Esophagus squamous epithelium (tissue), 5 donors: Measurements from ENCODE around the gene PIGL. TPM values are rescaled to one million over a fixed set of nuclear protein-coding genes. Genes with fewer than 3 reads are reported as not detected.
"Not testable (repeated sequence)": the region's sequence is repeated elsewhere in the genome, so short reads cannot be mapped to it uniquely, and the experiment has no call there.

Source experiments
- DNase-seq: peaks from one replicate; lab custom pipeline; 2025; lab: John Stamatoyannopoulos, UW
- H3K27ac ChIP-seq, 4 donors: fragments of 200-600 bp; sonication (generic); one replicate each; pipeline ENCODE4 v1.5.1; 2016 to 2019; ENCODE audit warnings: mild to moderate bottlenecking in 1 of 4
- H3K27me3 ChIP-seq, 4 donors: fragments of 200-600 bp; sonication (generic); 1 replicate in 3 of 4; 2 replicates in 1 of 4; pipeline versions ENCODE4 v1.5.1 to v1.6.0; 2017 to 2021; ENCODE audit warnings: antibody characterized with exemption in 1 of 4
- H3K36me3 ChIP-seq, 3 donors: fragments of 200-600 bp; sonication (generic); one replicate each; pipeline ENCODE4 v1.5.1; 2016 to 2019
- H3K4me1 ChIP-seq, 3 donors: fragments of 200-600 bp; sonication (generic); one replicate each; pipeline ENCODE4 v1.5.1; 2017 to 2019
- H3K4me3 ChIP-seq, 4 donors: fragments of 200-600 bp; sonication (generic); 1 replicate in 3 of 4; 2 replicates in 1 of 4; pipeline ENCODE4 v1.5.1; 2016 to 2019; ENCODE audit warnings: mild to moderate bottlenecking in 2 of 4, moderate library complexity in 1 of 4
- H3K9me3 ChIP-seq, 3 donors: fragments of 200-600 bp; sonication (generic); one replicate each; pipeline ENCODE4 v1.5.1; 2016 to 2019
- POLR2A ChIP-seq, 4 donors: fragments of 450-650 bp; IDR thresholded peaks; one replicate each; pipeline ENCODE4 v1.6.1; 2017; ENCODE audit warnings: antibody characterized with exemption in 4 of 4, mild to moderate bottlenecking in 4 of 4, moderate library complexity in 3 of 4
- WGBS, 2 donors: methylation state at CpG; one replicate each; pipeline ENCODE4 v1.1.5; 2018; 5-methylcytosine and 5-hydroxymethylcytosine counted together
- intact Hi-C: fragments of 100-400 bp; cut with DNase I; formaldehyde crosslinking; loops from one replicate; pipeline ENCODE4 v1.15.0; 2022
- total RNA-seq, 4 donors: library from RNA; depleted of rRNA; stranded (reverse); fragments of >200 nt; gene quantifications; one replicate each; pipeline ENCODE4 v1.1.0, GENCODE V29; 2016
- TF ChIP-seq, protein P1 (sequence below), 6 experiments: fragments of 450-650 bp in 4 of 6; fragments of 200-600 bp in 2 of 6; sonication (generic) in 2 of 6; IDR thresholded peaks; one replicate each; pipeline ENCODE4 v1.5.1; 2016 to 2019; ENCODE audit warnings: antibody characterized with exemption in 6 of 6, mild to moderate bottlenecking in 4 of 6, moderate library complexity in 4 of 6
- donor health status: DM: yes; HTN: yes; CAD: no.

The PIGL gene
- total RNA-seq, 4 donors from 2014 or later, result 19.8 to 62.4 (median 26.5) TPM

- WGBS, 2 donors, result 43 to 47% methylated on average over 5 of the region's 5 CpGs
- H3K9me3 ChIP-seq, DNase-seq, H3K4me3 ChIP-seq, H3K27me3 ChIP-seq, H3K36me3 ChIP-seq, intact Hi-C loops: not testable (repeated sequence)
- Histone ChIP-seq H3K4me1 (peaks cover 8 to 74% (median 46%) of the 10 kb centered on the region in 3 donors), H3K27ac (peak overlapping the region in 3 of 4 donors; percentile 53 to 79 (median 53))
These were observed 14.2 kb upstream of the PIGL start for GRCh38 chr17:16202554-16203500.

GRCh38 chr17:16204763-16205162, 12.2 kb upstream of the PIGL start:
- intact Hi-C loops, H3K36me3 ChIP-seq, H3K27ac ChIP-seq, H3K9me3 ChIP-seq, DNase-seq, H3K27me3 ChIP-seq, H3K4me3 ChIP-seq: not testable (repeated sequence)
- 55 to 68% methylated on average over 6 of the region's 6 CpGs for WGBS, 2 donors
- peaks cover 3 to 58% (median 40%) of the 10 kb centered on the region in 3 donors for H3K4me1 ChIP-seq

DNA sequence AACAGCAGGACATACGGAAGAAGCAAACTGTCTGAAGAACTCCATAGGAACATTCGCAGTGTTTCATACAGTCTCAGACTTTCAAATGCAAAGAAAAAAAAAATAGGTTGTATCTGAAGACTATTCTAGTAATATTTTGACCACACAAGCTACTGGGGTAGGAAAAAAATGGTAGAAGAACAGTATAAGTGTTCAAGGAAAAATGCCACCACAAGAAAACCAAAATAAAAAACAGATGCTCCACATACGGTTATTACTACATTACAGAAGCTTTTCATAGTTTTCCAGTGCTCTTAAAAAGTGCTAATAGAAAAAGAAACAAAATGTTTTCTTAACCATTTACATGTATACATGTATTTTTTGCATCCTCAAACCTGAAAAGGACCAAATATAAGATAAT, 5.4 kb upstream of the PIGL start:
- H3K27ac ChIP-seq, result no peak overlapping the region
- H3K36me3 ChIP-seq, result no peaks in the 10 kb centered on the region
- no peak for TF ChIP-seq POLR2A (IDR thresholded peaks at IDR 0.05)
- TF ChIP-seq, protein P1, sequence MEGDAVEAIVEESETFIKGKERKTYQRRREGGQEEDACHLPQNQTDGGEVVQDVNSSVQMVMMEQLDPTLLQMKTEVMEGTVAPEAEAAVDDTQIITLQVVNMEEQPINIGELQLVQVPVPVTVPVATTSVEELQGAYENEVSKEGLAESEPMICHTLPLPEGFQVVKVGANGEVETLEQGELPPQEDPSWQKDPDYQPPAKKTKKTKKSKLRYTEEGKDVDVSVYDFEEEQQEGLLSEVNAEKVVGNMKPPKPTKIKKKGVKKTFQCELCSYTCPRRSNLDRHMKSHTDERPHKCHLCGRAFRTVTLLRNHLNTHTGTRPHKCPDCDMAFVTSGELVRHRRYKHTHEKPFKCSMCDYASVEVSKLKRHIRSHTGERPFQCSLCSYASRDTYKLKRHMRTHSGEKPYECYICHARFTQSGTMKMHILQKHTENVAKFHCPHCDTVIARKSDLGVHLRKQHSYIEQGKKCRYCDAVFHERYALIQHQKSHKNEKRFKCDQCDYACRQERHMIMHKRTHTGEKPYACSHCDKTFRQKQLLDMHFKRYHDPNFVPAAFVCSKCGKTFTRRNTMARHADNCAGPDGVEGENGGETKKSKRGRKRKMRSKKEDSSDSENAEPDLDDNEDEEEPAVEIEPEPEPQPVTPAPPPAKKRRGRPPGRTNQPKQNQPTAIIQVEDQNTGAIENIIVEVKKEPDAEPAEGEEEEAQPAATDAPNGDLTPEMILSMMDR (IDR thresholded peaks at IDR 0.05), result no peak
- DNase-seq, result no peak
- H3K4me3 ChIP-seq, result no peak overlapping the region
- no peaks in the 10 kb centered on the region for H3K9me3 ChIP-seq
- 73 to 83% methylated on average over 3 of the region's 3 CpGs for whole genome bisulfite sequencing, 2 donors
- intact Hi-C loops, result no loop called here
- no peaks in the 10 kb centered on the region for H3K27me3 ChIP-seq
- H3K4me1 ChIP-seq, result peaks cover 10 to 47% (median 15%) of the 10 kb centered on the region in 3 donors

DNA sequence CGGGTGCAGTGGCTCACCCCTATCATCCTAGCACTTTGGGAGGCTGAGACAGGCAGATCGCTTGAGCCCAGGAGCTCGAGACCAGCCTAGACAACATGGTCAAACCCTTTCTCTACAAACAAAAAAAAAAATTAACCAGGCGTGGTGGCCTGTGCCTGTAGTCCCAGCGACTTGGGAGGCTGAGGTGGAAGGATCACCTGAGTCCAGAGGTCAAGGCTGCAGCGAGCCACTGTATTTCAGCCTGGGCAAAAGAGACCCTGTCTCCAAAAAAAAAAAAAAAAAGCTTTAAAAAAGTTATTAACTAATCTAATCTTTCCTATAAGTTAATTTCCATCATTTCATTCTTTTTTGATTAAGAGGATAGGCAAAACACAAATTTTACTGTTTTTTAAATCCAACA, 4.2 kb upstream of the PIGL start:
- no peak overlapping the region for H3K27ac ChIP-seq
- H3K4me1 ChIP-seq, result peaks cover 10 to 56% (median 18%) of the 10 kb centered on the region in 3 donors
- TF ChIP-seq POLR2A (IDR thresholded peaks at IDR 0.05), result no peak
- TF ChIP-seq, protein P1 (IDR thresholded peaks at IDR 0.05), result no peak
- no peaks in the 10 kb centered on the region for H3K36me3 ChIP-seq
- no peaks in the 10 kb centered on the region for H3K27me3 ChIP-seq
- H3K9me3 ChIP-seq, result no peaks in the 10 kb centered on the region
- no peak for DNase-seq
- H3K4me3 ChIP-seq, result no peak overlapping the region
- intact Hi-C loops, result no loop called here
- WGBS, 2 donors, result 73 to 86% methylated on average over 5 to 6 of the region's 6 CpGs

DNA sequence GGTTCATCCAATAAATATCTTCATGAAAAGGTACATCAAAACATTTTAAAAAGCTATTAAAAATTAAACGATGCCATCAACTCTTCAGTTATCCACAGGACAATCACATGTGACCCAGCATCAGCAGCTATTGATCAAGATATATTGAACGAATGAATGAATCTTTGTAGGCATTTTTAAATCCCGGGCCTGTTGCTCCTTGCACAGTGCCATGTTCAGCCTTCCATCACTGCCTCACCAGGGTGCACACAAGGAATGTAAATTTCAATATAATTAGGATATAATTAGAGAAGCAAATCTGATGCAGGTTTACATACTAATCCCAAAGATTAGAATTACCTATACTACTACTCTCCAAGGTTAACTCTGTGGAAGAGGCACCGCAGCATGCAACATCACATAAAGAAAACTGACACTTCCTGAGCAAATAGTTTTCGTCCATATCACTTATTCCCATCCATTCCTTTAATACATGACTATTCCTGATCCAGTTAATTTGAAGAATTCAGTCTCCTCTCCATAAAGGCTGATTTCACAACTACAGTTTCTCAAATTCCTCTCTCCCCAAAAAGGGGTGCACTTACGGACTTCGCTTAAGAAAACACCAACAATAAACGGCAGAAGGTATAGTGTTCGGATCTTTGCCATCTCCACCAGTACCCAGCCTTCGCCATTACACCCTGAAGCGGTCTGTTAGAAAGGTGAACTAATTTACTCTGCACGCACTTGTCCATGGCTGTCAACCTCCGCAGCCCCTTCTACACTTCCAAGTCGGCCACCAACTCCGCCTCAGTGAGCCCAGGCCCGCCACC, 2.6 kb upstream of the PIGL start:
- Histone ChIP-seq H3K9me3 (no peaks in the 10 kb centered on the region), H3K27me3 (no peaks in the 10 kb centered on the region), H3K36me3 (peaks cover 0 to 6% (median 0%) of the 10 kb centered on the region in 3 donors), H3K27ac (peak overlapping the region; percentile 89 to 97 (median 94)), H3K4me3 (peak overlapping the region; percentile 79 to 98 (median 86)), H3K4me1 (peaks cover 10 to 72% (median 23%) of the 10 kb centered on the region in 3 donors)
- TF ChIP-seq, protein P1 (IDR thresholded peaks at IDR 0.05), result no peak
- no peak for TF ChIP-seq POLR2A (IDR thresholded peaks at IDR 0.05)
- DNase-seq, result no peak
- WGBS, 2 donors, result 1 to 5% methylated on average over 9 to 16 of the region's 16 CpGs
- intact Hi-C loops, result no loop called here

GRCh38 chr17:16215002-16215272, 2.1 kb upstream of the PIGL start:
- no CpG with 5 or more reads among the region's 27 CpGs for WGBS, 2 donors
- DNase-seq, result no peak
- Histone ChIP-seq H3K27ac (peak overlapping the region; percentile 89 to 97 (median 94)), H3K4me3 (peak overlapping the region; percentile 79 to 98 (median 86)), H3K9me3 (no peaks in the 10 kb centered on the region), H3K4me1 (peaks cover 10 to 74% (median 23%) of the 10 kb centered on the region in 3 donors), H3K27me3 (no peaks in the 10 kb centered on the region), H3K36me3 (peaks cover 0 to 10% (median 0%) of the 10 kb centered on the region in 3 donors)
- TF ChIP-seq, protein P1 (IDR thresholded peaks at IDR 0.05), result no peak
- TF ChIP-seq POLR2A (IDR thresholded peaks at IDR 0.05), result no peak
- intact Hi-C loops, result no loop called here
